ENCODE data around the gene SBF2. TPM values are rescaled to one million over a fixed set of nuclear protein-coding genes. Genes with fewer than 3 reads are reported as not detected.
A peak's percentile ranks its signal among the peaks of the same experiment; 100 is the strongest.

SBF2 gene
- total and polyA plus RNA-seq, 2 of the 13 experiments (the other 11 are each of a cell fraction or from before 2014, with no cell fraction given), result 24.0 to 45.8 TPM

DNA sequence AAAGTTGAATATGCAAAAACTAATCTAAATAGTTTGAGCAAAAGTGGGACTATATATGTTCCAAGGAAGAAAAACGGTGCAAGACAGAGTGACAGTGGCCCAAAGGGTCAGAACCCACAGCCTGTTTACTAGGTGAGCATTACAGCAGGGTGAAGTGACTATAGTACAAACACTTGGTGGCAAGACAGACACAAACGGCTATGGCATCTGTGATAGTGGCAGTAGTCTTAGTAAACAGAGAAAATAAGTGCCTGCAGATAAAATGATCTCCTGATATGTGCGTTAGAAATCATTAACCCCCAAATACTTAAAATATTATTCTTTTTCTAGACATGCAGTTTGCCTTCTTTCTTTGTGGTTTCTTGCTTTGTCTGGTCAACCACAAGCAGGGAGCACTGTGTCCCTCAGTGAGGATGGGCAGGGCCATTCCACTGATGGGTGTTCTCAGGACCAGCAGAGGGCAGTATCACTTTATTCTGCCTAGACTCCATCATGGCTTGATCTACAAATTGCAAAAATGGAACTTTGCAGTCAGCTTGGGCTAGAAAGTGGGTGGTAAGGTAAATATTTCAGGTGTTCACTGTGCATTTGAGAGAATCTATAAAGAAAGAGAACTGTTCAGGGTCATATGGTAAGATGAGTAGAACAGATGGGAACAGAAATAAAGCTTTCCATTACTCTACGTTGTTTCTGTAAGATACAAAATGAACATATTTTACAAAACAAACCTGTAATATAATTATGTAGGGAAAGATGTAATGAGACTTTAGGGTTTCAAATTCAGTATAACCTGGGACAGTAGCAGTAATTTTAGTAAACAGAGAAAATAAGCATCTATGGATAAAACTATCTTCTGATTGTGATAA lies 431.9 kb downstream of the SBF2 start (continued):
- TF ChIP-seq ZNF609 (CRISPR knock-in tag; IDR thresholded peaks at IDR 0.05; ENCODE audit: borderline replicate concordance) (no peak), ZNF224 (CRISPR knock-in tag; IDR thresholded peaks at IDR 0.05) (no peak), SIX1 (CRISPR knock-in tag; IDR thresholded peaks at IDR 0.05; ENCODE audit: borderline replicate concordance) (no peak), MEIS2 (CRISPR knock-in tag; IDR thresholded peaks at IDR 0.05) (no peak), CEBPB (IDR thresholded peaks at IDR 0.05; ENCODE audit: borderline replicate concordance, low read depth, low read length) (no peak), ZNF737 (CRISPR knock-in tag; IDR thresholded peaks at IDR 0.05; ENCODE audit: borderline replicate concordance) (no peak), SMYD3 (CRISPR knock-in tag; IDR thresholded peaks at IDR 0.05) (no peak), IRF2 (CRISPR knock-in tag; IDR thresholded peaks at IDR 0.05) (no peak), ZNF879 (CRISPR knock-in tag; IDR thresholded peaks at IDR 0.05) (no peak), ZFP1 (CRISPR knock-in tag; IDR thresholded peaks at IDR 0.05) (no peak), GATAD2A (CRISPR knock-in tag; IDR thresholded peaks at IDR 0.05) (peak; percentile 46; the same call in 1 of the 2 replicates), HNF4A (CRISPR knock-in tag; IDR thresholded peaks at IDR 0.05) (no peak), ZNF543 (CRISPR knock-in tag; IDR thresholded peaks at IDR 0.05) (no peak), HMGA1 (CRISPR knock-in tag; conservative IDR thresholded peaks at IDR 0.05) (no peak), XRCC5 (optimal IDR thresholded peaks at IDR 0.05; ENCODE audit: low read length) (peak; percentile 70), DPF2 (CRISPR knock-in tag; IDR thresholded peaks at IDR 0.05; ENCODE audit: borderline replicate concordance, low read depth) (no peak), ZNF7 (CRISPR knock-in tag; IDR thresholded peaks at IDR 0.05) (no peak), FOSL2 (CRISPR knock-in tag; IDR thresholded peaks at IDR 0.05) (peak; percentile 20; the same call in 1 of the 2 replicates), ZNF782 (CRISPR knock-in tag; IDR thresholded peaks at IDR 0.05; ENCODE audit: borderline replicate concordance) (no peak)
- TF ChIP-seq, protein P1, sequence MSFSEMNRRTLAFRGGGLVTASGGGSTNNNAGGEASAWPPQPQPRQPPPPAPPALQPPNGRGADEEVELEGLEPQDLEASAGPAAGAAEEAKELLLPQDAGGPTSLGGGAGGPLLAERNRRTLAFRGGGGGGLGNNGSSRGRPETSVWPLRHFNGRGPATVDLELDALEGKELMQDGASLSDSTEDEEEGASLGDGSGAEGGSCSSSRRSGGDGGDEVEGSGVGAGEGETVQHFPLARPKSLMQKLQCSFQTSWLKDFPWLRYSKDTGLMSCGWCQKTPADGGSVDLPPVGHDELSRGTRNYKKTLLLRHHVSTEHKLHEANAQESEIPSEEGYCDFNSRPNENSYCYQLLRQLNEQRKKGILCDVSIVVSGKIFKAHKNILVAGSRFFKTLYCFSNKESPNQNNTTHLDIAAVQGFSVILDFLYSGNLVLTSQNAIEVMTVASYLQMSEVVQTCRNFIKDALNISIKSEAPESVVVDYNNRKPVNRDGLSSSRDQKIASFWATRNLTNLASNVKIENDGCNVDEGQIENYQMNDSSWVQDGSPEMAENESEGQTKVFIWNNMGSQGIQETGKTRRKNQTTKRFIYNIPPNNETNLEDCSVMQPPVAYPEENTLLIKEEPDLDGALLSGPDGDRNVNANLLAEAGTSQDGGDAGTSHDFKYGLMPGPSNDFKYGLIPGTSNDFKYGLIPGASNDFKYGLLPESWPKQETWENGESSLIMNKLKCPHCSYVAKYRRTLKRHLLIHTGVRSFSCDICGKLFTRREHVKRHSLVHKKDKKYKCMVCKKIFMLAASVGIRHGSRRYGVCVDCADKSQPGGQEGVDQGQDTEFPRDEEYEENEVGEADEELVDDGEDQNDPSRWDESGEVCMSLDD (CRISPR knock-in tag; IDR thresholded peaks at IDR 0.05; ENCODE audit: borderline replicate concordance), result no peak
- TF ChIP-seq, protein P2, sequence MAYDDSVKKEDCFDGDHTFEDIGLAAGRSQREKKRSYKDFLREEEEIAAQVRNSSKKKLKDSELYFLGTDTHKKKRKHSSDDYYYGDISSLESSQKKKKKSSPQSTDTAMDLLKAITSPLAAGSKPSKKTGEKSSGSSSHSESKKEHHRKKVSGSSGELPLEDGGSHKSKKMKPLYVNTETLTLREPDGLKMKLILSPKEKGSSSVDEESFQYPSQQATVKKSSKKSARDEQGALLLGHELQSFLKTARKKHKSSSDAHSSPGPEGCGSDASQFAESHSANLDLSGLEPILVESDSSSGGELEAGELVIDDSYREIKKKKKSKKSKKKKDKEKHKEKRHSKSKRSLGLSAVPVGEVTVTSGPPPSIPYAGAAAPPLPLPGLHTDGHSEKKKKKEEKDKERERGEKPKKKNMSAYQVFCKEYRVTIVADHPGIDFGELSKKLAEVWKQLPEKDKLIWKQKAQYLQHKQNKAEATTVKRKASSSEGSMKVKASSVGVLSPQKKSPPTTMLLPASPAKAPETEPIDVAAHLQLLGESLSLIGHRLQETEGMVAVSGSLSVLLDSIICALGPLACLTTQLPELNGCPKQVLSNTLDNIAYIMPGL (CRISPR knock-in tag; IDR thresholded peaks at IDR 0.05; ENCODE audit: borderline replicate concordance in 1 of 2, low read depth in 1 of 2), result peak in 1 of 2 experiments; percentile 49; a peak in 1 of 4 replicates
